Stimulated activated CD8-positive, alpha-beta memory T cell treated with anti-CD3 and anti-CD28 coated beads, Interleukin-15, amount 100 ng/mL, for 48 hours (primary cell): Measurements from ENCODE around the gene STX3.
A peak's percentile ranks its signal among the peaks of the same experiment; 100 is the strongest.

Experiments used
- DNase-seq, 2 donors: peaks; one replicate each; pipeline ENCODE4 v3.0.0-alpha.2; 2020; ENCODE audit warnings: low read depth in 2 of 2

The STX3 gene

DNA sequence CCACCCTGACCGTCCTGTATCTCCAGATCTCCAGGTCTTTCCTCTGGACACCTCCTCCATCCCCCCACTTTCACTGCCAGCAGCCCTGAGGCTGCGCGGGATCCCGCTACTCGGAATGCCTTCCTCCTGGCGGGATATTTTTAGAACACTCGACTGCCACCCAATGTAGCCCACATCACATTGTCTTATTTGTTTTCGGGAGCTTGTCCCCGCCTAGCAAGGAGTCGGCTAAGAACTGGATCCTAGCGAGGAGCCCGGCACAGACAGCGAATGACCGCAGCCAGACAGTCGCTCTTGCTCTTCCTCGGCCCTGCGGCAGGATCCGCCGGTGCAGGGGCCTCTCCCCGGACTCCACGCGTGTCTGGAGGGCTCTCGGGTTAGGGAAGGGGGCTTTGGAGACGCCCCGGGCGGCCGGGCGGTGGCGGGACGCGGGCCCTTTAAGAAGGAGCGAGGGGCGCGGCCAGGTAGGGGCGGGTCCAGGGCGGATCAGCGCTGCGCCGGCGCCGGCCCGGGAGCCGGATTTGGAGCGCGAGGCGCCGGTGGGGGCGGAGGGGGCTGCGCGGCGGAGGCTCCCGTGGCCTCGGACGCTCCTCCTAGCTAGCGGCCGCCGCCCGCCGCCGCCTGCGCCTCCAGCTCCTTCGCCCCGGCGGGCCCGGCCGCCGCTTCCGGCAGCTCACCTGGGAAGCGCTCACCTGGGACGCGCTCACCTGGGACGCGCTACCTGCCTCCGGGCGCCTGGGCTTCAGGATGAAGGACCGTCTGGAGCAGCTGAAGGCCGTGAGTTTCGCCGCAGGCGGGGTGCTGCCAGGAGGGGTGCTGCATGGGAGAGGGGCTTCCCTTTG lies at the start of gene STX3:
Gene STX3 (plus strand): TSS at position 518 of the 842 bp plus-strand sequence. CDS start 230 bp downstream, at position 748.
- DNase-seq: peak; percentile 55 to 56

DNA sequence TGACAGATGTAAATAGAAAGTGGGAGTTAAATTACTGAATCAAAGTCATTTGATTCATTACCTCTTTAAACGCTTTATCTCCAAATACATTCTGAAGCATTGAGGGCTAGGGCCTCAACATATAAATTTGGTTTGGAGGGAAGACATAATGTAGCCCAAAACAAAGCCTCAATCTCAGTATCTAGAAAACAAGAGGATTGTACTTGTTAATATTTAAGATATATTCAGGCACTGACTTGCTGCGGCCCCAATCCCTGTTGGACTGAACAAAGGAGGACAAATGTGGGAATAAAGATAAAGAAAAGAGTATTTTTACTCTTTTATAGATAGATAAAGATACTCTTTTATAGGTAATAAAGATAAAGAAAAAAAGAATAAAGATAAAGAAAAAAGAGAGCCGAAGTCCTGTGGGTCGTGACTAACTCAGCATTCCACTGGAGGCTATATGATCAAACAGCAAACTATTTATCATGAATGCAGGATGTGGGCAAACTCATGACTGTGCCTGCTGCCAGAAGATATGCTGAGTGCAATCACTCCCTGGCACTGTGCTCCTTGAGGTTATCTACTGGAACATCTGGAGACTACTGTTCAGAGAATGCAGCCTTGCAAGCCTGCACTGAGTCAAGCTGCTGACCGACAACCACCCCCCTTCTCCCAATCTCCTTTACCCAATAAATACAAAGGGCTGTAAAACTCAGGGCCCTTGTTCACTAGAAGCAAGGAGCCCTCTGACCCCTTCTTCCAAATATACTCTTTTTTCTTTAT lies 48.5 kb upstream of the STX3 start:
- no peak for DNase-seq

- DNase-seq: no peak
These were observed 47.8 kb upstream of the STX3 start for GRCh38 chr11:59707371-59707770.

GRCh38 chr11:59708537-59708936 lies 46.6 kb upstream of the STX3 start:
- DNase-seq: no peak

DNA sequence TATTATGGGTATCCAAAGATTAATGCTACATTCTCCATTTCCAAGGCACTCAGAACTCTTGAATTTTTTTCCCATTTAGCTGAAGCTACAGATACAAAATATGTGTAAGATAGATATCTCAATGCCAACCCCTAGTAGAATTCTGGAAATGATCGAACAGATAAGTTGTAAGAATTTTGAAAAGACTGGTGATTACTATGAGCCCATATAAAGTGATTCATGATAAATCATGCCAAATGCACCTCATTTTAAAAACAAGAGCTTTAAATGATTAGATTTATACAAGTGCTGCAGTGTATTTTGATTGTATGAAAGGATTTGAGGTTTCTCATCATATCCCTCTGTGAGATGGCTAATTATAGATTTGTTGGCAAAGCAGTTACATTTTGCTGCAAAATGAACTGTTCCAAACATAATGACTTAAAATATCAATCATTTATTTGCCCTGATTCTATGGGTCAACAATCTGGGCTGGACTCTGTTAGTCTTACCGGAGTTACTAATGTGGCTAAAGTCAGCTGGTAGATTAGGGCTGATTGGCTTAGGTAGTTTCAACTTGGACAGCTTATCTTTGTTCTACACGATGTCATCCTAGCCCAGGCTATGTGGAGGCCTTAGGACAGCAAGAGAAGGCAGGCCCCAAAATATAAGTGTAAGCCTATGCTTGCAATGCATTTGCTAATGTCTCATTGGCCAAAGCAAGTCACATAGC lies 44.9 kb upstream of the STX3 start:
- no peak for DNase-seq

DNA sequence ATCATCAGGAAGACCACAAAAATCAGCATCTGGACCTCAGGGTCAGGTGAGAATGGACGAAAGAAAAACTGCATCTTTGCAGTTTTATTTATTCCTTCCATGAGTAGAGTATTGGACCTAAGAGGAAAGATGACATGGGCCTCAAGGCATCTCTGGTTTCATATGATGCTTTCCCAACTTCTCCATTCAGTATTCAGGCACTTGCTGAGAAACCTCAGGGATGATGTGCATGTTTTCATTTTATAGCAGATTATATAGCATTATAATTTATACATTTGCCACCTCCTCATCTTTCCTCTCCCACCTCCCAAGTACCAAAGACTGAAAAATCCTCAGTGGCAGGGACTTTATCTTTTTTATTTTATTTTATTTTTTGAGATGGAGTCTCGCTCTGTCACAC lies 41.4 kb upstream of the STX3 start, which contains the start of gene OR10V1:
Gene OR10V1 (minus strand): TSS at position 101 of the 400 bp plus-strand sequence. CDS start 0 bp downstream, at position 101.
- no peak for DNase-seq

GRCh38 chr11:59716051-59716450 lies 39.1 kb upstream of the STX3 start:
- no peak for DNase-seq

DNA sequence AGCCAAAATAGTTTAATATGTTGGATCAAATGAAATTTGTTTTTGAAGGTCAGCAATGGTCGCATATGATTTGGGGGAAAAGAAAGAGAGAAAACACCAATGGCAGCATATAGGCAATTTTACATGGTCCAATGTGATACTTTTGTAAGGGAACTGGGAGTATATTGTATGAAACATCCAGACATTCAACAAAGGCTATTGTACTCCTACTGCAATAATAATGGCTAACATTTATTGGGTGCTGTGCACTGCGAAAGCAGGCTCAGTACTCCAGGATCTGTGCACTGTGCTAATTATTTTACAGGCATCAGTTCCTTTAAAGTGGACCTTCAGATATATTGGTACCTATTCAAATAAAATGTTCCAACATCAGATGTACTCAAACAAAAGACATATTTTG lies 35.6 kb upstream of the STX3 start:
- DNase-seq: no peak

GRCh38 chr11:59724066-59724465 lies 31.1 kb upstream of the STX3 start:
- no peak for DNase-seq

DNA sequence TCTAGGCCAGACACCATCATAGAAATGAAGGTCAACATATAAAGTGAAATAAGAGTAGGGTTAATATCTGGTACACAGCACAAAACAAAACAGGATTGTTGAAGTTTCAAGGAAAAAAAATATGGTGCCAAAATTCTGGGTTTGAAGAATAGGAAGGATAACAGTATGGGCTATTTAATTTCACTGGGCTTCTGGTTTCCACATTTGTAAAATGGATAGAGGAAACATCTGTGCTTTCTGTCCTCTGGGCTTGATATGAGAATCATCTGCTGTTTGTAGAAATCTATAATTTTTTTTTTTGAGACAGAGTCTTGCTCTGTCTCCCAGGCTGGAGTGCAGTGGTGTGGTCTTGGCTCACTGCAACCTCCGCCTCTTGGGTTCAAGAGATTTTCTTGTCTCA lies 27.8 kb upstream of the STX3 start:
- DNase-seq: no peak

- no peak for DNase-seq
These were observed 27.0 kb upstream of the STX3 start for GRCh38 chr11:59728154-59728553.

- no peak for DNase-seq
These were observed 26.3 kb upstream of the STX3 start for GRCh38 chr11:59728913-59729312.

DNA sequence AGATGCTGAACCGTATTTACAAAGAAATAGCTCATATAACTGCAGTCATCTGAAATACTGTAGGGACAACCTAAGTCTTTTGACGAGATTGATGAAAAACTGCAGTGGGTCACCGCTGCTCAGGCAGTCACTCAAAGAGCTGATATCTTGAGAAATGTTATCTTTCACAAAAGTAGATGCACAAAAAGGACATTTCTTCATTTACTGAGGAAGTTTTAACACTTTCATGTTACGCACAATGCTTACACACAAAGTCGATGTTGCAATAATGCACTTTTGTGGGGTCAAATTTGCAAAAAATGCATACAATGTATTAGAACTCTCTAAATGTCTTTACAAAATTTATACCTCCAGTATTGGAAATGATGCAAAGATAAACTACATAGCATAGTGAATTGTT lies 25.3 kb upstream of the STX3 start:
- no peak for DNase-seq

- DNase-seq: no peak
These were observed 24.1 kb upstream of the STX3 start for GRCh38 chr11:59730896-59731565.

DNA sequence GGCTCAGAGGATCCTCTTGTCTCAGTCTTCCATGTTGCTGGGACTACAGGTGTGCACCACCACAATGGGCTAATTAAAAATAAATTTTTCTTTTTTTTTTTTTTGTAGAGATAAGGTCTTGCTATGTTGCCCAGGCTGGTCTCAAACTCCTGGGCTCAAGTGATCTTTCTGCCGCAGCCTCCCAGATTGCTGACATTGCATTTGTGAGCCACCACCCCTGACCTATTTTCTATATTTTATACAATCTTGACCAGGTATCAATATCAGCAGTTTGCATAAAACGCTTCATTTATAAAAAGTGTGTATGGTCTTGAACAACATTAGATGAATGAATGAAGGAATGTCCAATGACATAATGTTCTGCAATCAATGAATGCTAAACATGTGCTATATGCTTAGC lies 9.1 kb upstream of the STX3 start:
- DNase-seq: no peak

DNA sequence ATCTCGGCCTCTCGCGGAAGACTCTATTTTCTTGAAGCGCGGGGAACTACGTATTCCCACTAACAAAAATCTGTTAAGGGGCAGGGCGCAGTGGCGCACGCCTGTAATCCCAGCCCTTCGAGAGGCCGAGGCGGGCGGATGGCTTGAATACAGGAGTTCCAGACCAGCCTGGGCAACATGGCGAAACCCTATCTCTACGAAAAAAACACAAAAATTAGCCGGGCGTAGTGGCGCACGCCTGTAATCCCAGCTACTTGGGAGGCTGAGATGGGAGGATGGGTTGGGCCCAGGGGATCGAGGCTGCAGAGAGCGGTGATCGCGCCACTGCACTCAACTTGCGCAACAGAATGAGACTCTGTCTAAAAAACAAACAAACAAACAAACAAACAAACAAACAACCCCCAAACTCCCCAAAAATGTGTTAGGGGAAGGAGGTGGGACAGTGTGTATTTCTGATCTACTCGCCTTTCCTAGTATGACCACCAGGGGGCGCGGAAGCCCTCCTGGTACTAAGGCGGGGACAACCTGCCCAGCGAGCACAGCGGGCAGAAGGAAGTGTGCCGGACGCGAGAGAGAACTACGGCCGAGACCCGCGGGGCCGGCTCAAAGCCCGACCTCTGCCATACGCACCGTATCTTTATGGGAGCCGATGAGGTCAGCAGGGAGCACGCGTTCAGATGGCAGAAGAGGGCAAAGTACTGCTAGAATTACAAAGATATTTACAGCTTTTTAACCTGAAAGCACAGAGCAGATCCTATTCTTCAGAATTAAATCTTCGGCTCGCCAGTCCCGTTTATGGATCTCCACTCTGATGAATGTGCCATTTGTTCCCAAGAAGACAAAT lies 1.3 kb upstream of the STX3 start:
- DNase-seq: peak; percentile 65 to 66

GRCh38 chr11:59754494-59754858 lies 700 bp upstream of the STX3 start:
- DNase-seq: no peak

GRCh38 chr11:59755701-59756557 lies 753 bp downstream of the STX3 start:
- DNase-seq: peak in 1 of 2 donors; percentile 20

DNA sequence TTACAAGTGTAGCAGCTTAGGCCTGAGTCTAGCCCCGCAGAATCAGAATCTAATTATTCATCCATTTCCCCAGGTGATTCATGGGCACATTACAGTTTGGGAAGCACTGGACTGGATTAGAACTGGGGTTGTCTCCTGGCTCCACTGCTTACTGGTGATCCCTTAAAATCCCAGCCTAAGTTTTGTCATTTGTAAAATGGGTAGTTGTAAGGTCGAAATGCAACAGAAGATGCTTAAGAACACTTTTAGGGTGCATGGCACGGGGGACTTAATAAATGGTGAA lies 1.3 kb downstream of the STX3 start:
- no peak for DNase-seq

- no peak for DNase-seq
These were observed 1.7 kb downstream of the STX3 start for GRCh38 chr11:59756845-59757244.
